ENCODE results near the gene ZNF536.
"Not testable (repeated sequence)": the region's sequence is repeated elsewhere in the genome, so short reads cannot be mapped to it uniquely, and the experiment has no call there.

Gene ZNF536

DNA sequence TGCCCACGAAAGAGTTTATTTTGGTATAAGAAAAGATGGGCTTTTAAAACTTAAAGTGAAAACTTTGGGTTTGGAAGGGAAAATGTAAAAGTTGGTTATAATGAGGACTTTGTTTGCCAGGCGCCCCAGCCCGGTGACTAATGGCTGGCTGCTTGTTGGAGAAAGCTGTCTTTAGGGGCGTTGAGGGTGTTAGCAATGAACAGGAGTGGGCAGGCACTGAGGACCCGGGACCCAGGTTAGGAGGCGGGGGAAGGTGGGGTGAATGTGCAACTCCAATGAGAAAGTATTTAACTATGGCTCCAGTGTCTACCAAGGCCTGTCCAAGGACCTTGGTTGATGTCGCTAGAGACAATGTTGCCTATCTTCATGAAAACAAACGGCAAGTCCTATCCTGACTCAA, 118.6 kb downstream of the ZNF536 start:
- no peak for DNase-seq

GRCh38 chr19:30492586-30493270, 120.5 kb downstream of the ZNF536 start:
- no peak for DNase-seq

DNA sequence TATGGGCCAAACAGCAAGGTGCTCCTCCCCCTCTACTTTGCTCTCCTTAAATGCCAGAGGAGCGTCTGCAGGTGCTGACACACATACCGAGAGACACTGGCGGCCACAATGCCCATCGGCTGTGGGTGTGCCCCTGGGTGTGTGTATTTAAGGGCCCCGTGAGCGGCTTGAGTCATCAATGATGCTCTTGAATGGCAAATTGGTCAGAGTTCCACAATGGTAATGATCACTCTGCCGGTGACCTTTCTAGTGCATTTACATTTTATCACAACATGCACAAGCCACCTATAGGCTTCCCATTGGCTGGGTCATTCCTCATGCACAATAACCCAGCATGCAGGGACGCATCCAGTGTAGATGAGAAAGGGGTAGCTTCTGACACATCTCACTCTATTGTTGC, 124.8 kb downstream of the ZNF536 start:
- no peak for DNase-seq

- DNase-seq, result not testable (repeated sequence)
These were observed 125.9 kb downstream of the ZNF536 start for GRCh38 chr19:30498085-30498484.

DNA sequence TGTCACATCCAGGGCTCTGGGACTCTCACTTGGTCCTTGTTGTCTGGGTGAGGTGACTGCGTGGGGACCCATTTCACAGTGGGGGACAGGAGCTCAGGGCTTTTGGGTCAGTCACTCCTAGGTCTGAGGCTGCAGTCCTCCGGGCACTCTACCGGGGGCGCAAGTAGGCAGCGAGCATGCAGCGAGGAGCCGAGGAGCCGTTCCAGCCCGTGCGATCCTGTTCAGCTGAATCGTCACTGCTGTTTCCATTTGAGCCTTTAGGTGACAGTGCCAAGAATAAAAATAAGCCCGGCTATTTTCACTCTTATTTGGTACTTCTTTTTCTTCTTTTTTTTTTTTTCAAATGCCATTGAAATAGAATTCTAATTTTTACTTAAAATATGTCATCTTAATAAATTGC, 126.5 kb downstream of the ZNF536 start:
- no peak for DNase-seq

GRCh38 chr19:30504272-30504671, 132.1 kb downstream of the ZNF536 start:
- DNase-seq, result no peak

GRCh38 chr19:30512176-30513081, 140.2 kb downstream of the ZNF536 start:
- DNase-seq, result no peak

DNA sequence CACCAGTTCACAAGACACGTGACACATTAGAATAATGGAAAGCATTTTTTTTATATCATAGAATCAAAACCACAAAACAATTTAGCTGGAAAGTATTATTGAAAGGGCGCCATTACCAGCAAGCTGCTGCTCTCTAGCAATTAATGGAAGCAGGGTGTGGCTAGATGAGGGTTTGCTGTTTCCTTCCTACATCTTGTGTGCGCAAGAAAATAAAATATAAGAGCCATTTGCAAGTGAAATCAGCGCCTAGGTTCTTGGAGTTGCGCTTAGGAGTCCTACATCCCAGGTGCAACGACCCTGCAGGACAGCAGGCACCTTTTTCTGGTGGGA, 140.9 kb downstream of the ZNF536 start:
- no peak for DNase-seq

- no peak for DNase-seq
These were observed 143.9 kb downstream of the ZNF536 start for GRCh38 chr19:30516111-30516510.

DNA sequence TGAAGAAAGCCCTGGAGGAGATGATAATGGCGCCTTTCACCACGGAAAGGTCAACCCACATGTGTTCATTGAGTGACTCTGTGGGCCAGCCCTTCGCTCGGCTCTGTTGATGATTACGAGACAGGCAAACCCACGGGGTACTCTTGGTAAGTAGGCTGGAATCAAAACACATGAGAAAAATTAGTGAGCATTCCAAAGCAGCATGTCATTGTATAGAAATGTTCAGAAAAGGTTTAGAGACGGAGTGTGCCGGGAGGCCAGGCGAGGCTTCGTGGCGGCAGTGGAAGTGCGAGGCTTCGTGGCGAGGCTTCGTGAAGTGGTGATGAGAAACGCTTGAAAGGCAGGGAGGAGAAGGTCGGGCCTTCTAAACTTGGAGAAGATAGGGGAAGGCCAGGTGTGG, 144.3 kb downstream of the ZNF536 start:
- DNase-seq, result no peak

DNA sequence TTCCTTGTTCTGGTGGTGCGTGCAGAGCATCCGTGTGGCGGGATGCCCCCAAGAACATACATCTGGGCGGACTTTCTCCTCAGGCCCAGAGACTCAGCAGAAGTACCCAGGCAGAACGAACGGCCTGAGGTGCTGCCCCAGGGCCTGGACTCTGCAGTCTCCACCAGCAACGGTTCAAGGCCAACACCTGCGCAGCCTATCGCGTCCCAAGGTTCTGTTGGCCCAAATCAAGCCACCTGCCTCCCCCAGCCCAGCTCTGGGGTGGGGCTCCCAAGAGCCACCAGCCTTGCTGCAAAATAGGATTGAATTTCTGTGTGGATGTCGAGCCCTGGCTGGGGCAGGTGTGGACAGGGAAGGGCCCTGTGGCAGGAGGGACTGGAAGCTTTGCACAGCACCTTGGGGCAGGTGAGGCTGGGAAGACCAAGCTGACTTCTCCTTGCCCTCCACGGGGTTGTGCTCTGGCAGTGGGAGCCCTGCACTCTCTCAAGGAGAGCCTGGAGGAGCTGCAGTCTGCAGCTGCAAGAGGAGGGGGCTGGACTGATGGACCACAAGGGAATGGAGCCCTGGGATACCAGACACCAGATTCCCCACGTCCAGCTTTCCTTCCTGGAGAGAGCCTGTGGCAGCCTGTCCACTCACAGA, 146.9 kb downstream of the ZNF536 start:
- DNase-seq, result no peak

GRCh38 chr19:30519607-30520205, 147.5 kb downstream of the ZNF536 start:
- no peak for DNase-seq

- DNase-seq, result no peak
These were observed 148.7 kb downstream of the ZNF536 start for GRCh38 chr19:30520735-30521479.

DNA sequence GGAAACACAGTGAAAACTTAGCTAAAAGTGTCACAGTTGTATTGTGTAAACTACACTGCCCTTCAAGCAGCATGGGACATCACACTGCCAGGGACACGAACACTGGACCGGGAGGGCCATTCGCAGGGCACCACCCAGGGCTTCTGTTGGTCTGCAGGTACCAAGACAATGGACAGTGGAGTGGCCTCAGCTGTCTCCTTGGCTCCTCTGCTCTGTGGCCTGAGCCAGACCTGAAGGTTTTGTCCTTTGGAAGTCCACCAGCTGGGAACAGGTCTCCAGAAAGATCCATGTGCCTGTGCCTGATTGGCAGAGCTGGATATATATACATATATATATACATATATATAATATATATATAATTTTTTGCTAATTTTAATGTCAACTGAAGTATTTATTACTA, 149.8 kb downstream of the ZNF536 start:
- no peak for DNase-seq

DNA sequence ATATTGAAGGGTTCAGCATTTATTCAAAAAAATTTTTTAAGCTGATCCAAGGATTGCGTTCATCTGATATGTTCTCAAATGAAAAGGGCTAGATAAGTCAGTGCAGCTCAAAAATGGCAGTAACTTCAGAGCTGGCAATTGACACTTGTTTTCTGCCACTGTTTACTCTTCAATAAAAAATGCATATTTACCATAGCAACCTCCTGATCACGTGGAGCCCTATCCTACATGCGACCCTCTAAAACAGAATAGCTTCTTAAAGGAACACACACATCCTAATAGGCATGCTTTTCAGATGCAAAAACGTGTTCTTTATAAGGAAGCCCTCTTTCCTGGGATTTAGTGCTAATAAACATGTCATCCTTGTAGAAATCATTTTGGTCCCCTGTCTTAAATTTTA, 150.2 kb downstream of the ZNF536 start:
- DNase-seq, result no peak

GRCh38 chr19:30523791-30524190, 151.6 kb downstream of the ZNF536 start:
- no peak for DNase-seq

- no peak for DNase-seq
These were observed 153.2 kb downstream of the ZNF536 start for GRCh38 chr19:30525383-30525782.

GRCh38 chr19:30528919-30529318, 156.7 kb downstream of the ZNF536 start:
- DNase-seq, result no peak

- DNase-seq, result no peak
These were observed 157.7 kb downstream of the ZNF536 start for GRCh38 chr19:30529876-30530275.

DNA sequence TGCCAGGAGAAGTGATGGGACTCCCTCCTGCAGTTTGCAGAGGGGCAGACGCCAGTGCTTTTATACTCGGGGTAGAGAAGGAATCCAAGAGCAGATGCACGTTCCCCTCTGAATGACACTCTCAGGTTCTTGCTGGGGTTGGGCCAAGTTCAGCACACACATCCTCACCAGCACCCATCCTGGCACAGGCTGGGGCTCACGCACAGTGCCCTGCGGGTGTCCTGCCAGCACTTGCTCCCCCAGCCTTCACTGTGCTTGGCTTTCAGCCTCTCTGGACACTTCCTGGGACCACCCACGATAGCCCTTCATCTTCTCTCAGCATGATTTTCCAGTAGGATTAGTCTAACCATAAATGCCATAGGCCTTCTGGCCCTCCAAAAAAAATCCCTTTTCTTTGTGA, 158.6 kb downstream of the ZNF536 start:
- no peak for DNase-seq

DNA sequence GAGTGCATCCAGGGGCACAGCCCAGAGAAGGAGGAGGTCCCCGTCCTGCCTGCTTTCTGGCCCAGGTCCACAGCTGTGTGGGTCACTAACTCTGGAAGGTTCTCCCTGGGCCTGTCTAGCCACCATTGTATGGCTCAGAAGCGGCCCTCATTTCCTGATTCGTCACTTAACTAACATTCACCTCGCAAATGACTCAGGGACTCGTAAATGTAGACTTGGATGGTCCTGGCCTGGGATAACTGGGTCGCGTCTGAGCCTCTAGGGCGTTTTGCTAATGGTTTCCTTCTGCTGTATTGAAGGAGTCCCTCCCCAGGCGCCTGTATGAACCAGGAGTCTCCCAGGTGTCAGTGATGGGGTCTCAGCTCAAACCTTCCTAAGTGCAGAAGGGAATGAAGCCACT, 162.8 kb downstream of the ZNF536 start:
- no peak for DNase-seq

DNA sequence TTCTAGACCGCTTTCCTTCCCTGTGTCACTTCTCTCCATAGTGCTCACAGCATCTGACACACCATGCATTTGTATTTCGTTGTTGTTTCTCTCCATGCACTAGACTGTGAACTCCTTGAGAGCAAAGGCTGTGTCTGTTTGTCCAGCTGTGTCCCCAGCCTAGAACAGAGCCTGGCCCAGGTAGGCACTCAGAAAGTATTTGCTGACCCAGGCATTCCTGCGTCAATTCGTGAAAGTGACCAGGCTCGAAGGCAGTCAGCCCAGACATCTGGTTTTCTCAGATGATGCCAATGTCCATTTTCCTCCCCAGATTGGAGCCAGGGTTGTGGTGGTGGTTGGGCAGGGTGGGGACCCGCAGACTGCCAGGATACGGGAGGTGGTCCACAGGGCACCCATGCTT, 164.8 kb downstream of the ZNF536 start:
- no peak for DNase-seq

- DNase-seq, result no peak
These were observed 167.1 kb downstream of the ZNF536 start for GRCh38 chr19:30539315-30539714.

Measured in cortex of kidney (tissue), 1 donor.